ENCODE measurements around the gene NCOR1.

DNA sequence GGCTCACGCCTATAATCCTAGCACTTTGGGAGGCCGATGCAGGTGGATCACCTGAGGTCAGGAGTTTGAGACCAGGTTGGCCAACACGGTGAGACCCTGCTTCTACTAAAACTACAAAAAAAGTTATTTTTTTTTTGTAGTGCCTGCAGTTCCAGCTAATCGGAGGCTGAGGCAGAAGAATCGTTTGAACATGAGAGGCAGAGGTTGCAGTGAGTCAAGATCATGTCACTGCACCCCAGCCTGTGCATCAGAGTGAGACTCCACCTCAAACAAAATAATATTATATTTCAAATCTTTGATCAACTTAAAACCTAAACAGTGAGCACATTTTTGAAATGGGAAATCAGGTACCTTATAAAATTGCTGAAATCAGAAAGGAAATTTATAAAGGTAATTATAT, 36.5 kb downstream of the NCOR1 start:
- no peak for TF ChIP-seq CTCF (IDR thresholded peaks at IDR 0.05)
- no peak for TF ChIP-seq MYC (IDR thresholded peaks at IDR 0.05; ENCODE audit: borderline replicate concordance, low read length)
- no peak for TF ChIP-seq HMGXB4 (CRISPR knock-in tag; IDR thresholded peaks at IDR 0.05; ENCODE audit: borderline replicate concordance)
- TF ChIP-seq POLR2A (IDR thresholded peaks at IDR 0.05; ENCODE audit: low read length) = no peak
- TF ChIP-seq NFE2L2 (conservative IDR thresholded peaks at IDR 0.05; ENCODE audit: low read length) = no peak
- TF ChIP-seq HDAC2 (IDR thresholded peaks at IDR 0.05) = no peak
- TF ChIP-seq RFX5 (IDR thresholded peaks at IDR 0.05) = no peak
- TF ChIP-seq ESRRA (IDR thresholded peaks at IDR 0.05; ENCODE audit: borderline replicate concordance, low read length) = no peak
- TF ChIP-seq SMC3 (IDR thresholded peaks at IDR 0.05) = no peak
- no peak for TF ChIP-seq PBX3 (IDR thresholded peaks at IDR 0.05)
- TF ChIP-seq CHD2 (IDR thresholded peaks at IDR 0.05; ENCODE audit: low read length, partially characterized antibody) = no peak
- TF ChIP-seq PHF8 (IDR thresholded peaks at IDR 0.05; ENCODE audit: borderline replicate concordance, low read depth) = no peak
